ENCODE results near the gene CLSTN3.

DNA sequence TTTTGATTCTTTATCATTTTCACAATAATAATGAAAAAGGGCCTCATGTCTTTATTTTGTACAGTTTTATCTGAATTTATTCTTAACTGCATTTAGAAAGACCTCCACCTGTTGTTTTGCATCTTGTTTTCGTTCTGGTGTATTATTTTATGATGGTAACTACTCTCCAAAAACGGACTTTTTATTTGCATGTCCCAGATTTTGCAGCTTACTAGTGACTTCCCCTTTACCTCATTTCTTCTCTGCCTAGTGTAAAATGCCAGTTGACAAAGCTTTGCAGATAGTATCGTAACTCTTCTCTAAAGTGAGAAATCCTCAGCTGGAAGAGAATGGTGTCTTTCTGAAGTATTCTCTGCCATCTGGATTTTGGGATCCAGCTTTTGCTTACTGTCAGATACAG lies 76.5 kb downstream of the CLSTN3 start:
- no peak for TF ChIP-seq RAD21 (IDR thresholded peaks at IDR 0.05)
- no peak for TF ChIP-seq TAF1 (conservative IDR thresholded peaks at IDR 0.05)
- TF ChIP-seq, protein P1, sequence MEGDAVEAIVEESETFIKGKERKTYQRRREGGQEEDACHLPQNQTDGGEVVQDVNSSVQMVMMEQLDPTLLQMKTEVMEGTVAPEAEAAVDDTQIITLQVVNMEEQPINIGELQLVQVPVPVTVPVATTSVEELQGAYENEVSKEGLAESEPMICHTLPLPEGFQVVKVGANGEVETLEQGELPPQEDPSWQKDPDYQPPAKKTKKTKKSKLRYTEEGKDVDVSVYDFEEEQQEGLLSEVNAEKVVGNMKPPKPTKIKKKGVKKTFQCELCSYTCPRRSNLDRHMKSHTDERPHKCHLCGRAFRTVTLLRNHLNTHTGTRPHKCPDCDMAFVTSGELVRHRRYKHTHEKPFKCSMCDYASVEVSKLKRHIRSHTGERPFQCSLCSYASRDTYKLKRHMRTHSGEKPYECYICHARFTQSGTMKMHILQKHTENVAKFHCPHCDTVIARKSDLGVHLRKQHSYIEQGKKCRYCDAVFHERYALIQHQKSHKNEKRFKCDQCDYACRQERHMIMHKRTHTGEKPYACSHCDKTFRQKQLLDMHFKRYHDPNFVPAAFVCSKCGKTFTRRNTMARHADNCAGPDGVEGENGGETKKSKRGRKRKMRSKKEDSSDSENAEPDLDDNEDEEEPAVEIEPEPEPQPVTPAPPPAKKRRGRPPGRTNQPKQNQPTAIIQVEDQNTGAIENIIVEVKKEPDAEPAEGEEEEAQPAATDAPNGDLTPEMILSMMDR (IDR thresholded peaks at IDR 0.05; ENCODE audit: low read depth, low read length, missing input control): no peak
- no peak for TF ChIP-seq SP1 (IDR thresholded peaks at IDR 0.05)
- TF ChIP-seq, protein P2, sequence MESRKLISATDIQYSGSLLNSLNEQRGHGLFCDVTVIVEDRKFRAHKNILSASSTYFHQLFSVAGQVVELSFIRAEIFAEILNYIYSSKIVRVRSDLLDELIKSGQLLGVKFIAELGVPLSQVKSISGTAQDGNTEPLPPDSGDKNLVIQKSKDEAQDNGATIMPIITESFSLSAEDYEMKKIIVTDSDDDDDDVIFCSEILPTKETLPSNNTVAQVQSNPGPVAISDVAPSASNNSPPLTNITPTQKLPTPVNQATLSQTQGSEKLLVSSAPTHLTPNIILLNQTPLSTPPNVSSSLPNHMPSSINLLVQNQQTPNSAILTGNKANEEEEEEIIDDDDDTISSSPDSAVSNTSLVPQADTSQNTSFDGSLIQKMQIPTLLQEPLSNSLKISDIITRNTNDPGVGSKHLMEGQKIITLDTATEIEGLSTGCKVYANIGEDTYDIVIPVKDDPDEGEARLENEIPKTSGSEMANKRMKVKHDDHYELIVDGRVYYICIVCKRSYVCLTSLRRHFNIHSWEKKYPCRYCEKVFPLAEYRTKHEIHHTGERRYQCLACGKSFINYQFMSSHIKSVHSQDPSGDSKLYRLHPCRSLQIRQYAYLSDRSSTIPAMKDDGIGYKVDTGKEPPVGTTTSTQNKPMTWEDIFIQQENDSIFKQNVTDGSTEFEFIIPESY (IDR thresholded peaks at IDR 0.05): no peak
- no peak for TF ChIP-seq YY1 (IDR thresholded peaks at IDR 0.05)
- TF ChIP-seq FOXA1 (IDR thresholded peaks at IDR 0.05): no peak
- TF ChIP-seq, protein P3, sequence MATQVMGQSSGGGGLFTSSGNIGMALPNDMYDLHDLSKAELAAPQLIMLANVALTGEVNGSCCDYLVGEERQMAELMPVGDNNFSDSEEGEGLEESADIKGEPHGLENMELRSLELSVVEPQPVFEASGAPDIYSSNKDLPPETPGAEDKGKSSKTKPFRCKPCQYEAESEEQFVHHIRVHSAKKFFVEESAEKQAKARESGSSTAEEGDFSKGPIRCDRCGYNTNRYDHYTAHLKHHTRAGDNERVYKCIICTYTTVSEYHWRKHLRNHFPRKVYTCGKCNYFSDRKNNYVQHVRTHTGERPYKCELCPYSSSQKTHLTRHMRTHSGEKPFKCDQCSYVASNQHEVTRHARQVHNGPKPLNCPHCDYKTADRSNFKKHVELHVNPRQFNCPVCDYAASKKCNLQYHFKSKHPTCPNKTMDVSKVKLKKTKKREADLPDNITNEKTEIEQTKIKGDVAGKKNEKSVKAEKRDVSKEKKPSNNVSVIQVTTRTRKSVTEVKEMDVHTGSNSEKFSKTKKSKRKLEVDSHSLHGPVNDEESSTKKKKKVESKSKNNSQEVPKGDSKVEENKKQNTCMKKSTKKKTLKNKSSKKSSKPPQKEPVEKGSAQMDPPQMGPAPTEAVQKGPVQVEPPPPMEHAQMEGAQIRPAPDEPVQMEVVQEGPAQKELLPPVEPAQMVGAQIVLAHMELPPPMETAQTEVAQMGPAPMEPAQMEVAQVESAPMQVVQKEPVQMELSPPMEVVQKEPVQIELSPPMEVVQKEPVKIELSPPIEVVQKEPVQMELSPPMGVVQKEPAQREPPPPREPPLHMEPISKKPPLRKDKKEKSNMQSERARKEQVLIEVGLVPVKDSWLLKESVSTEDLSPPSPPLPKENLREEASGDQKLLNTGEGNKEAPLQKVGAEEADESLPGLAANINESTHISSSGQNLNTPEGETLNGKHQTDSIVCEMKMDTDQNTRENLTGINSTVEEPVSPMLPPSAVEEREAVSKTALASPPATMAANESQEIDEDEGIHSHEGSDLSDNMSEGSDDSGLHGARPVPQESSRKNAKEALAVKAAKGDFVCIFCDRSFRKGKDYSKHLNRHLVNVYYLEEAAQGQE (IDR thresholded peaks at IDR 0.05): no peak
- TF ChIP-seq HNF4A (conservative IDR thresholded peaks at IDR 0.05): no peak
- TF ChIP-seq GABPA (IDR thresholded peaks at IDR 0.05 in 1 of 2, conservative IDR thresholded peaks at IDR 0.05 in 1 of 2): no peak
- TF ChIP-seq EGR1 (IDR thresholded peaks at IDR 0.05; ENCODE audit: low read depth in 2 of 2): no peak
- no peak for TF ChIP-seq JUND (IDR thresholded peaks at IDR 0.05)

All from liver (tissue), 3 donors.